CD4-positive, alpha-beta T cell (primary cell): ENCODE measurements around the gene MPI. TPM values are rescaled to one million over a fixed set of nuclear protein-coding genes. Genes with fewer than 3 reads are reported as not detected.
A peak's percentile ranks its signal among the peaks of the same experiment; 100 is the strongest.
"Not testable (repeated sequence)": the region's sequence is repeated elsewhere in the genome, so short reads cannot be mapped to it uniquely, and the experiment has no call there.

Source experiments
- ATAC-seq: fragments of 200-7000 bp; cut with Tn5 transposase; one replicate; pipeline ENCODE4 v1.10.0; 2022; ENCODE audit warnings: mild to moderate bottlenecking; ENCODE audit not compliant: poor library complexity
- CTCF ChIA-PET: fragments of 350-600 bp; sonication (Branson Sonifier 250); formaldehyde crosslinking; loops from one replicate; lab custom pipeline; 2021; ENCODE audit warnings: antibody characterized with exemption, inconsistent platforms; lab: Charles Lee
- POLR2A ChIA-PET: fragments of 350-600 bp; sonication (Branson Sonifier 250); formaldehyde crosslinking; loops from one replicate; lab custom pipeline; 2021; ENCODE audit warnings: antibody characterized with exemption, inconsistent platforms; lab: Charles Lee
- DNase-seq, 14 experiments: peaks; one replicate each; pipeline ENCODE4 v3.0.0-alpha.2; 2013 to 2020; ENCODE audit warnings: mixed read lengths in 2 of 14
- H3K27ac ChIP-seq, 2 donors: one replicate each; pipeline versions ENCODE4 v1.5.1 to v1.7.0; 2013; ENCODE audit warnings: low read length in 2 of 2, low read depth in 1 of 2, mild to moderate bottlenecking in 1 of 2
- H3K27me3 ChIP-seq, 2 experiments: 1 replicate in 1 of 2; 2 replicates in 1 of 2; pipeline versions ENCODE4 v1.6.1 to v1.7.0; 2013; ENCODE audit warnings: low read length in 2 of 2, control low read depth in 1 of 2, mild to moderate bottlenecking in 1 of 2, moderate library complexity in 1 of 2; ENCODE audit not compliant: insufficient read depth in 2 of 2, control insufficient read depth in 1 of 2
- H3K36me3 ChIP-seq: one replicate; pipeline ENCODE4 v1.6.1; 2013; ENCODE audit warnings: low read length, control low read depth; ENCODE audit not compliant: insufficient read depth
- H3K4me1 ChIP-seq: one replicate; pipeline ENCODE4 v1.6.1; 2013; ENCODE audit warnings: low read length, control low read depth; ENCODE audit not compliant: insufficient read depth
- H3K4me3 ChIP-seq: one replicate; pipeline ENCODE4 v1.5.1; 2013; ENCODE audit warnings: mild to moderate bottlenecking, low read length, moderate library complexity
- H3K9me3 ChIP-seq, 2 experiments: 1 replicate in 1 of 2; 2 replicates in 1 of 2; pipeline versions ENCODE4 v1.6.1 to v1.7.0; 2013; ENCODE audit warnings: low read length in 2 of 2, mild to moderate bottlenecking in 2 of 2, control low read depth in 1 of 2, moderate library complexity in 1 of 2; ENCODE audit not compliant: control insufficient read depth in 1 of 2, insufficient read depth in 1 of 2
- H3K27ac Mint-ChIP-seq: one replicate; pipeline ENCODE4 v1.8.0; 2020; ENCODE audit warnings: mixed read lengths
- H3K27me3 Mint-ChIP-seq: one replicate; pipeline ENCODE4 v1.8.0; 2021; ENCODE audit warnings: mixed read lengths
- H3K36me3 Mint-ChIP-seq: one replicate; pipeline ENCODE4 v1.8.0; 2021; ENCODE audit warnings: low read depth, mixed read lengths
- H3K4me1 Mint-ChIP-seq: one replicate; pipeline ENCODE4 v1.8.0; 2021; ENCODE audit warnings: low read depth, mixed read lengths
- H3K4me3 Mint-ChIP-seq: one replicate; pipeline ENCODE4 v1.8.0; 2020; ENCODE audit warnings: mild to moderate bottlenecking, mixed read lengths
- H3K9me3 Mint-ChIP-seq: one replicate; pipeline ENCODE4 v1.8.0; 2020; ENCODE audit warnings: mixed read lengths
- intact Hi-C, 2 experiments: fragments of 100-400 bp; cut with DNase I in 1 of 2; cut with micrococcal nuclease in 1 of 2; formaldehyde crosslinking; loops; one replicate each; pipeline versions ENCODE4 v1.15.1 to v1.9.0; 2023 to 2025; cut with DNase I, micrococcal nuclease
- total RNA-seq, 174 experiments: library from RNA in 2 of 174; stranded (reverse) in 2 of 174; gene quantifications; one replicate each; pipeline ENCODE4 v1.2.3 and lab custom pipeline; 2021 to 2026
- TF ChIP-seq, protein P1 (sequence below): fragments of 200-600 bp; IDR thresholded peaks from one replicate; pipeline ENCODE4 v1.8.0; 2022; ENCODE audit warnings: antibody characterized with exemption, mild to moderate bottlenecking

The MPI gene
- total RNA-seq, 2 experiments from 2014 or later, result 28.9 to 30.3 TPM

DNA sequence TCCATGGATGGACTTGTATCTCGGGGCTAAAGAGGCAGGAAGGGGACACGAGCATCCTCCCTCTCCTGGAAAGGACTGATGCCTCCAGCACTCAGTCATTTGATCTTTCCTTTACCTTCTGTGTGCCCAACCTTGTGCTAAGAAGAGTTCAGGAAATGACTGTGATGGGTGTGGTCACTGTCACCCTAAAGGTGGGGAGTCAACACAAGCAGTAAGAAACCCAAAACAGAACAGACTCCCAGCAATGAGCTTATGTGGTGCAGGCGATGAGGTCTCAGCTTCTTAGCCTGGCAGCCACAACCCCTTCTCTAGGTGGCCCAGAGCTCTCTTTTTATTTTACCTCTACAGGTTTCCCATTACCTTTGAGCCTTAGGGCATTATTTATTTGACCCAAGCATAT, 3.8 kb downstream of the MPI start:
- peak; percentile 68 for ATAC-seq
- H3K27ac ChIP-seq, result peak overlapping the region; percentile 5 to 75
- no peaks in the 10 kb centered on the region for H3K9me3 Mint-ChIP-seq
- H3K4me3 ChIP-seq, result no peak overlapping the region
- TF ChIP-seq, protein P1, sequence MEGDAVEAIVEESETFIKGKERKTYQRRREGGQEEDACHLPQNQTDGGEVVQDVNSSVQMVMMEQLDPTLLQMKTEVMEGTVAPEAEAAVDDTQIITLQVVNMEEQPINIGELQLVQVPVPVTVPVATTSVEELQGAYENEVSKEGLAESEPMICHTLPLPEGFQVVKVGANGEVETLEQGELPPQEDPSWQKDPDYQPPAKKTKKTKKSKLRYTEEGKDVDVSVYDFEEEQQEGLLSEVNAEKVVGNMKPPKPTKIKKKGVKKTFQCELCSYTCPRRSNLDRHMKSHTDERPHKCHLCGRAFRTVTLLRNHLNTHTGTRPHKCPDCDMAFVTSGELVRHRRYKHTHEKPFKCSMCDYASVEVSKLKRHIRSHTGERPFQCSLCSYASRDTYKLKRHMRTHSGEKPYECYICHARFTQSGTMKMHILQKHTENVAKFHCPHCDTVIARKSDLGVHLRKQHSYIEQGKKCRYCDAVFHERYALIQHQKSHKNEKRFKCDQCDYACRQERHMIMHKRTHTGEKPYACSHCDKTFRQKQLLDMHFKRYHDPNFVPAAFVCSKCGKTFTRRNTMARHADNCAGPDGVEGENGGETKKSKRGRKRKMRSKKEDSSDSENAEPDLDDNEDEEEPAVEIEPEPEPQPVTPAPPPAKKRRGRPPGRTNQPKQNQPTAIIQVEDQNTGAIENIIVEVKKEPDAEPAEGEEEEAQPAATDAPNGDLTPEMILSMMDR, result no peak
- DNase-seq, result peak in 12 of 14 experiments; percentile 24 to 88 (median 33)
- peaks cover 38% of the 10 kb centered on the region for H3K36me3 Mint-ChIP-seq
- intact Hi-C loops, result loop anchor here (5.0 kb wide), 2 partner anchors 44 to 51 kb away; partner anchors contain the start of genes COX5A (in 1 of the 2) and ULK3 (in 1 of the 2)
- H3K27me3 Mint-ChIP-seq, result no peaks in the 10 kb centered on the region
- no peaks in the 10 kb centered on the region for H3K27me3 ChIP-seq
- H3K9me3 ChIP-seq, result no peaks in the 10 kb centered on the region
- peaks cover 41% of the 10 kb centered on the region for H3K36me3 ChIP-seq
- POLR2A ChIA-PET, result interaction anchor here (0.6 to 2.6 kb wide), 14 partner anchors 8 to 116 kb away, joined by 3 to 21 read pairs (median 5); partner anchors contain the start of genes COX5A, CSK, FAM219B and SCAMP2
- peaks cover 43% of the 10 kb centered on the region for H3K4me1 Mint-ChIP-seq
- peak overlapping the region; percentile 86 for H3K27ac Mint-ChIP-seq
- CTCF ChIA-PET, result interaction anchor here (1.3 to 1.6 kb wide), 2 partner anchors 8 to 122 kb away, joined by 4 to 8 read pairs; no protein-coding TSS in a partner anchor
- H3K4me1 ChIP-seq, result peaks cover 68% of the 10 kb centered on the region
- H3K4me3 Mint-ChIP-seq, result peak overlapping the region; percentile 70

DNA sequence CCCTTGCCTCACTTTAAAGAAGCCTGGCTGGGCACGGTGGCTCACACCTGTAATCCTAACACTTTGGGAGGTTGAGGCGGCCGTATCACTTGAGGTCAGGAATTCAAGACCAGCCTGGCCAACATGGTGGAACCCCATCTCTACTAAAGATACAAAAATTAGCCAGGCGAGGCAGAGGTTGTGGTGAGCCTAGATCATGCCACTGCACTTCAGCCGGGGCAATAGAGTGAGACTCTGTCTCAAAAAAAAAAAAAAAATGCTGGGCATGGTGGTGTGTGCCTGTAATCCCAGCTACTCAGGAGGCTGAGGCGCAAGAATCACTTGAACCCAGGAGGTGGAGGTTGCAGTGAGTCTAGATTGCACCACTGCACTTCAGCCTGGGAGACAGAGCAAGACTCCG, 4.5 kb downstream of the MPI start:
- intact Hi-C loops, result loop anchor here (5.0 kb wide), 2 partner anchors 43 to 52 kb away; partner anchors contain the start of genes COX5A (in 1 of the 2) and ULK3 (in 1 of the 2)
- H3K9me3 Mint-ChIP-seq, ATAC-seq, H3K27me3 ChIP-seq, H3K4me3 ChIP-seq, DNase-seq, H3K27me3 Mint-ChIP-seq, H3K9me3 ChIP-seq, H3K27ac Mint-ChIP-seq, H3K4me3 Mint-ChIP-seq: not testable (repeated sequence)
- Histone ChIP-seq H3K36me3 (peaks cover 48% of the 10 kb centered on the region), H3K4me1 (peaks cover 61% of the 10 kb centered on the region), H3K27ac (peak overlapping the region; percentile 5 to 52)
- ChIA-PET POLR2A (interaction anchor here (1.1 to 2.6 kb wide), 5 partner anchors 12 to 114 kb away, joined by 4 to 21 read pairs (median 6); partner anchors contain the start of gene FAM219B), CTCF (interaction anchor here (0.6 to 1.3 kb wide), 3 partner anchors 12 to 123 kb away, joined by 3 to 4 read pairs (median 3); partner anchors contain the start of gene FAM219B)
- peaks cover 46% of the 10 kb centered on the region for H3K36me3 Mint-ChIP-seq
- peaks cover 38% of the 10 kb centered on the region for H3K4me1 Mint-ChIP-seq

DNA sequence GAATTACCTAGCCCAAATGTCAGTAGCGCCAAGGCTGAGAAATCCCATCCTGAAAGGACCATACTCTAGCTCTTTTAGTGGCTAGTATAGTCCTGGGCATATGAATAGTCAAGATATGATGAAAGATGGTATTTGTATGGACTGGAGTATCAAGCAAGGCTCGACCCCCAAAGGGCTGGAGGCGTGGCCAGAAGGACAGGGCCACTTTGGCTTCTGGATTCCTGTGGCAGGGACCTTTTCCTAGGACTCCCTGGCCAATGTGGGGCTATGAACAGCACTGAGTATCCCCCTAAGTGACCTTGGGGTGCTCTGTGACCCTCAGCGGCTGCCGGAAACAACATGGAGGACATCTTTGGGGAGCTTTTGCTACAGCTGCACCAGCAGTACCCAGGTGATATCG, 6.0 kb downstream of the MPI start:
- ATAC-seq (no peak), DNase-seq (no peak)
- peaks cover 28% of the 10 kb centered on the region for H3K4me1 Mint-ChIP-seq
- Histone ChIP-seq H3K36me3 (peaks cover 59% of the 10 kb centered on the region), H3K27ac (peak overlapping the region in 1 of 2 donors; percentile 30), H3K27me3 (no peaks in the 10 kb centered on the region), H3K4me3 (no peak overlapping the region), H3K4me1 (peaks cover 47% of the 10 kb centered on the region), H3K9me3 (no peaks in the 10 kb centered on the region)
- intact Hi-C loops, result no loop called here
- peak overlapping the region; percentile 70 for H3K27ac Mint-ChIP-seq
- ChIA-PET POLR2A (interaction anchor here (0.6 to 1.1 kb wide), 3 partner anchors 11 to 558 kb away, joined by 3 to 4 read pairs (median 3); partner anchors contain the start of gene FAM219B), CTCF (no interaction called here)
- TF ChIP-seq, protein P1, result no peak
- H3K9me3 Mint-ChIP-seq, result no peaks in the 10 kb centered on the region
- H3K27me3 Mint-ChIP-seq, result no peaks in the 10 kb centered on the region
- H3K4me3 Mint-ChIP-seq, result no peak overlapping the region
- peaks cover 50% of the 10 kb centered on the region for H3K36me3 Mint-ChIP-seq
